GM18499 (cell line): ENCODE data around the gene C1D.

Experiments
- ATAC-seq: cut with Tn5 transposase; IDR thresholded peaks from one replicate; pipeline ENCODE4 v1.9.1; 2021; ENCODE audit warnings: moderate number of reproducible peaks; ENCODE audit not compliant: insufficient read depth, unreplicated experiment

Gene C1D

GRCh38 chr2:68059784-68060525 lies 2.8 kb downstream of the C1D start:
- no peak for ATAC-seq

GRCh38 chr2:68057658-68058396 lies 5.0 kb downstream of the C1D start:
- no peak for ATAC-seq

GRCh38 chr2:68052717-68053422 lies 9.9 kb downstream of the C1D start:
- no peak for ATAC-seq

- ATAC-seq, result no peak
Measured at GRCh38 chr2:68050353-68050752, 12.5 kb downstream of the C1D start.

- no peak for ATAC-seq
Measured at GRCh38 chr2:68046642-68047240, 16.1 kb downstream of the C1D start.

GRCh38 chr2:68046224-68046623 lies 16.6 kb downstream of the C1D start:
- ATAC-seq, result no peak

GRCh38 chr2:68045342-68045741 lies 17.5 kb downstream of the C1D start:
- no peak for ATAC-seq

GRCh38 chr2:68044099-68044498 lies 18.7 kb downstream of the C1D start:
- ATAC-seq, result no peak

- ATAC-seq, result no peak
Measured at GRCh38 chr2:68043695-68044094, 19.1 kb downstream of the C1D start.

GRCh38 chr2:68043032-68043431 lies 19.8 kb downstream of the C1D start:
- ATAC-seq, result no peak

- no peak for ATAC-seq
Measured at GRCh38 chr2:68041704-68042245, 21.0 kb downstream of the C1D start.

- no peak for ATAC-seq
Measured at GRCh38 chr2:68040078-68040477, 22.7 kb downstream of the C1D start.

- ATAC-seq, result no peak
Measured at GRCh38 chr2:68039317-68039716, 23.5 kb downstream of the C1D start.

- no peak for ATAC-seq
Measured at GRCh38 chr2:68032702-68033101, 30.1 kb downstream of the C1D start.

- ATAC-seq, result peak; percentile 73
Measured at GRCh38 chr2:68031542-68032160, 31.2 kb downstream of the C1D start.

- ATAC-seq, result no peak
Measured at GRCh38 chr2:68031043-68031442, 31.8 kb downstream of the C1D start.

- no peak for ATAC-seq
Measured at GRCh38 chr2:68030529-68030928, 32.3 kb downstream of the C1D start.

GRCh38 chr2:68027959-68028358 lies 34.8 kb downstream of the C1D start:
- no peak for ATAC-seq

- ATAC-seq, result no peak
Measured at GRCh38 chr2:68024450-68024849, 38.4 kb downstream of the C1D start.

- ATAC-seq, result no peak
Measured at GRCh38 chr2:68023904-68024303, 38.9 kb downstream of the C1D start.
